Parathyroid adenoma (tissue), 2 donors: ENCODE results near the gene CREG1.

Experiments
- H2AFZ ChIP-seq: fragments of 300-600 bp; sonication (generic); one replicate; pipeline ENCODE4 v1.7.0; 2017; ENCODE audit warnings: antibody characterized with exemption, mild to moderate bottlenecking
- H3K27ac ChIP-seq: fragments of 300-600 bp; sonication (generic); one replicate; pipeline ENCODE4 v1.7.0; 2017
- H3K27me3 ChIP-seq: fragments of 300-600 bp; sonication (generic); one replicate; pipeline ENCODE4 v1.7.0; 2017; ENCODE audit warnings: low read length; ENCODE audit not compliant: control insufficient read depth, insufficient read depth
- H3K36me3 ChIP-seq: fragments of 300-600 bp; sonication (generic); one replicate; pipeline ENCODE4 v1.7.0; 2017; ENCODE audit warnings: low read length; ENCODE audit not compliant: control insufficient read depth, insufficient read depth
- H3K4me1 ChIP-seq: fragments of 300-600 bp; sonication (generic); one replicate; pipeline ENCODE4 v1.7.0; 2017; ENCODE audit warnings: control low read depth
- H3K4me2 ChIP-seq: fragments of 300-600 bp; sonication (generic); one replicate; pipeline ENCODE4 v1.7.0; 2017; ENCODE audit warnings: low read length
- H3K4me3 ChIP-seq: fragments of 300-600 bp; sonication (generic); one replicate; pipeline ENCODE4 v1.7.0; 2017; ENCODE audit warnings: low read depth, low read length
- H3K79me2 ChIP-seq: fragments of 300-600 bp; sonication (generic); one replicate; pipeline ENCODE4 v1.7.0; 2017; ENCODE audit warnings: control low read depth
- H3K9ac ChIP-seq: fragments of 300-600 bp; sonication (generic); one replicate; pipeline ENCODE4 v1.7.0; 2017; ENCODE audit warnings: mild to moderate bottlenecking
- H3K9me3 ChIP-seq: fragments of 300-600 bp; sonication (generic); one replicate; pipeline ENCODE4 v1.7.0; 2017; ENCODE audit warnings: low read length; ENCODE audit not compliant: control insufficient read depth
- CTCF ChIP-seq: fragments of 300-600 bp; sonication (generic); IDR thresholded peaks from one replicate; pipeline ENCODE4 v1.7.0; 2017; ENCODE audit warnings: antibody characterized with exemption, mild to moderate bottlenecking
- donor health status: primary hyperparathyroidism.

Gene CREG1

GRCh38 chr1:167529829-167530474 is 23.6 kb downstream of the CREG1 start:
- Histone ChIP-seq H3K36me3 (no peaks in the 10 kb centered on the region), H2AFZ (no peak overlapping the region), H3K27ac (no peak overlapping the region), H3K4me3 (no peak overlapping the region), H3K4me1 (no peaks in the 10 kb centered on the region), H3K4me2 (no peak overlapping the region), H3K9ac (no peak overlapping the region), H3K27me3 (no peaks in the 10 kb centered on the region), H3K9me3 (no peaks in the 10 kb centered on the region), H3K79me2 (no peaks in the 10 kb centered on the region)
- TF ChIP-seq CTCF = no peak

DNA sequence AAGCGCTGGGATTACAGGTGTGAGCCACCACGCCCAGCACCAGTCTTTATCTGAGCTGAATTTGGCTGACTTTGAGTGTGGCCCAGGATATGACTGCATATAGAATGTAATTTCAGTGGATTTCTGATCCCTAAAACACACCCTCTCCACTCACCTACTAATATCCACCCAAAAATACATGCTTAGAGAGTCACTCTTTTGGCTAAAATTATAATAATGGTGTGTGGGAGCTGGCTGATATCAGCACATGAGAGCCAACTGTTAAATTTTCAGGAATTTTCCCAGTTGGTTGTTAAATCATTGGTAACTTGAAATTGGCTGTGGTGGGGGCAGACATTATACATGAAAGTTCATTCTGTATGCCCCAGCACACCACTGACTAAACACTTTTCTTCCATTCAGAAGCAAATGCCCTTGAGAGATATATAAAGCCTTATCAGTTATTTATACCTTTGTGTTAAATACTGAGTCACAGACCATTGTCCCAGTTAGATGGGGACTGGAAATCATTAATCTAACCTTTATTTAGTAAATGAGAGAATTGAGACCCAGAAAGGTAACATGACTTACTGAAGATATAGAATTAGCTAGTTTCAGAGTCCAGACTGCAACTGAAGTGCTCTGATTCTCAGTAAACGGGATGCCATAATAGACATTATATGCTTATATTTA is 25.4 kb downstream of the CREG1 start:
- no peak overlapping the region for H3K4me2 ChIP-seq
- H3K36me3 ChIP-seq = no peaks in the 10 kb centered on the region
- no peak overlapping the region for H3K4me3 ChIP-seq
- no peak overlapping the region for H3K9ac ChIP-seq
- no peaks in the 10 kb centered on the region for H3K9me3 ChIP-seq
- H2AFZ ChIP-seq = no peak overlapping the region
- no peaks in the 10 kb centered on the region for H3K79me2 ChIP-seq
- H3K27ac ChIP-seq = no peak overlapping the region
- no peaks in the 10 kb centered on the region for H3K27me3 ChIP-seq
- no peaks in the 10 kb centered on the region for H3K4me1 ChIP-seq
- TF ChIP-seq CTCF = no peak

GRCh38 chr1:167526667-167527383 is 26.7 kb downstream of the CREG1 start:
- no peak for TF ChIP-seq CTCF

DNA sequence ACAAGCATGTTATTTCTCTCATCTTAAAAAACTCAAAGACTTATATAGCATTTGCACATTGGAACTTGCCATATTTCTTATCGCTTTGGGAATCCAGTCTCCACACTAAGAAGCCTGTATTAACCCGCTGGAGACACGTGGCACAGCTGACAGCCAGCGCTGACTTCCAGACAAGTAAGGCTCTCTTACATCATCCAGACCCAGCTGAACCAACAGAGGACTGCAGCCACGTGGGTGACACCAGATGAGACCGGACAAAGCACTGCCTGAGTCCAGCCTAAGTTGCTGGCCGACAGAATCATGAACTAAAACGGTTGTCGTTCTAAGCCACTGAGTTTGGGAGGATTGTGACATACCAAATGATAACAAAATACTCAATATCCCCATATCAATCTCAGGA is 28.9 kb downstream of the CREG1 start:
- no peak overlapping the region for H3K9ac ChIP-seq
- no peak overlapping the region for H3K27ac ChIP-seq
- TF ChIP-seq CTCF = no peak

More at GRCh38 chr1:167526667-167527383, 26.7 kb downstream of the CREG1 start:
- no peaks in the 10 kb centered on the region for H3K9me3 ChIP-seq
- H3K9ac ChIP-seq = no peak overlapping the region
- no peak overlapping the region for H3K4me2 ChIP-seq
- H3K36me3 ChIP-seq = no peaks in the 10 kb centered on the region
- H3K27me3 ChIP-seq = no peaks in the 10 kb centered on the region
- no peak overlapping the region for H3K4me3 ChIP-seq
- H3K4me1 ChIP-seq = no peaks in the 10 kb centered on the region
- H2AFZ ChIP-seq = no peak overlapping the region
- no peak overlapping the region for H3K27ac ChIP-seq
- no peaks in the 10 kb centered on the region for H3K79me2 ChIP-seq

More for the DNA sequence above, 28.9 kb downstream of the CREG1 start:
- Histone ChIP-seq H3K4me1 (no peaks in the 10 kb centered on the region), H3K4me2 (no peak overlapping the region), H3K79me2 (no peaks in the 10 kb centered on the region), H3K4me3 (no peak overlapping the region), H3K36me3 (no peaks in the 10 kb centered on the region), H3K9me3 (no peaks in the 10 kb centered on the region), H2AFZ (no peak overlapping the region), H3K27me3 (no peaks in the 10 kb centered on the region)
